CD14-positive monocyte (primary cell): ENCODE measurements around the gene SSPN. TPM values are rescaled to one million over a fixed set of nuclear protein-coding genes. Genes with fewer than 3 reads are reported as not detected.

Experiments
- DNase-seq, 3 donors: peaks; one replicate each; pipeline ENCODE4 v3.0.0-alpha.2; 2011 to 2022
- H2AFZ ChIP-seq: 2 replicates; pipeline ENCODE4 v1.6.0; 2012; ENCODE audit warnings: mild to moderate bottlenecking, low read depth, low read length, inconsistent platforms; ENCODE audit not compliant: insufficient read depth, poor library complexity, severe bottlenecking
- H3K27ac ChIP-seq, 2 donors: 1 replicate in 1 of 2; 2 replicates in 1 of 2; pipeline ENCODE4 v1.5.1; 2012 to 2013; ENCODE audit warnings: low read length in 2 of 2, control low read depth in 1 of 2, inconsistent platforms in 1 of 2, low read depth in 1 of 2, mild to moderate bottlenecking in 1 of 2
- H3K27me3 ChIP-seq, 2 donors: one replicate each; pipeline versions ENCODE4 v1.6.0 to v1.6.1; 2011 to 2013; ENCODE audit warnings: low read length in 2 of 2; ENCODE audit not compliant: control insufficient read depth in 2 of 2, insufficient read depth in 2 of 2
- H3K36me3 ChIP-seq, 2 donors: replicated peaks in 1 of 2; 1 replicate in 1 of 2; 2 replicates in 1 of 2; pipeline versions ENCODE4 v1.5.1 to v1.6.1; 2012 to 2013; ENCODE audit warnings: low read length in 2 of 2, control low read depth in 1 of 2, inconsistent platforms in 1 of 2, mild to moderate bottlenecking in 1 of 2; ENCODE audit not compliant: insufficient read depth in 2 of 2, control insufficient read depth in 1 of 2
- H3K4me1 ChIP-seq, 2 donors: 1 replicate in 1 of 2; 2 replicates in 1 of 2; pipeline versions ENCODE4 v1.5.1 to v1.6.1; 2012 to 2013; ENCODE audit warnings: low read length in 2 of 2, control low read depth in 1 of 2, inconsistent platforms in 1 of 2, mild to moderate bottlenecking in 1 of 2, moderate library complexity in 1 of 2; ENCODE audit not compliant: insufficient read depth in 2 of 2, control insufficient read depth in 1 of 2
- H3K4me2 ChIP-seq: replicated peaks from 2 replicates; pipeline ENCODE3; 2012; ENCODE audit warnings: low read length, moderate library complexity, mild to moderate bottlenecking; ENCODE audit not compliant: poor library complexity, severe bottlenecking; ENCODE audit errors: extremely low read depth
- H3K4me3 ChIP-seq, 3 experiments: fragments of 200-600 bp in 1 of 3; sonication (generic) in 1 of 3; replicated peaks in 1 of 3; 1 replicate in 2 of 3; 2 replicates in 1 of 3; pipeline ENCODE4 v1.5.1; 2011 to 2013; ENCODE audit warnings: low read length in 3 of 3, mild to moderate bottlenecking in 3 of 3, control low read depth in 2 of 3, low read depth in 2 of 3, inconsistent platforms in 1 of 3, moderate library complexity in 1 of 3
- H3K79me2 ChIP-seq: 2 replicates; pipeline ENCODE4 v1.6.0; 2012; ENCODE audit warnings: mild to moderate bottlenecking, control low read depth, inconsistent platforms, low read length, moderate library complexity; ENCODE audit not compliant: insufficient read depth
- H3K9ac ChIP-seq: 2 replicates; pipeline ENCODE4 v1.6.0; 2017; ENCODE audit warnings: low read length, mild to moderate bottlenecking; ENCODE audit not compliant: insufficient read depth, poor library complexity, severe bottlenecking
- H3K9me3 ChIP-seq, 2 donors: replicated peaks in 1 of 2; 1 replicate in 1 of 2; 2 replicates in 1 of 2; pipeline versions ENCODE4 v1.5.1 to v1.6.1; 2012 to 2013; ENCODE audit warnings: low read length in 2 of 2, control low read depth in 1 of 2; ENCODE audit not compliant: control insufficient read depth in 1 of 2, insufficient read depth in 1 of 2
- H4K20me1 ChIP-seq: 2 replicates; pipeline ENCODE4 v1.6.0; 2012; ENCODE audit warnings: mild to moderate bottlenecking, low read length, control low read depth, moderate library complexity; ENCODE audit not compliant: insufficient read depth
- H3K27ac Mint-ChIP-seq, 7 donors: one replicate each; pipeline ENCODE4 v1.8.0; 2020; ENCODE audit warnings: mild to moderate bottlenecking in 7 of 7, mixed read lengths in 7 of 7, moderate library complexity in 6 of 7, inconsistent platforms in 2 of 7
- H3K27me3 Mint-ChIP-seq, 3 donors: one replicate each; pipeline ENCODE4 v1.8.0; 2021 to 2022; ENCODE audit warnings: low read depth in 3 of 3, mild to moderate bottlenecking in 3 of 3, mixed read lengths in 3 of 3, moderate library complexity in 3 of 3, inconsistent platforms in 1 of 3
- H3K36me3 Mint-ChIP-seq, 2 donors: one replicate each; pipeline ENCODE4 v1.8.0; 2020; ENCODE audit warnings: mixed read lengths in 2 of 2, inconsistent platforms in 1 of 2, mild to moderate bottlenecking in 1 of 2
- H3K4me1 Mint-ChIP-seq: one replicate; pipeline ENCODE4 v1.8.0; 2020; ENCODE audit warnings: mild to moderate bottlenecking, mixed read lengths
- H3K4me3 Mint-ChIP-seq, 2 donors: one replicate each; pipeline ENCODE4 v1.8.0; 2020; ENCODE audit warnings: mild to moderate bottlenecking in 2 of 2, mixed read lengths in 2 of 2, moderate library complexity in 1 of 2
- H3K9me3 Mint-ChIP-seq, 7 donors: one replicate each; pipeline ENCODE4 v1.8.0; 2020 to 2022; ENCODE audit warnings: mixed read lengths in 7 of 7, mild to moderate bottlenecking in 6 of 7, moderate library complexity in 6 of 7, inconsistent platforms in 2 of 7
- CTCF ChIP-seq: fragments of 200-600 bp; IDR thresholded peaks from one replicate; pipeline ENCODE4 v1.8.0; 2022; ENCODE audit warnings: antibody characterized with exemption, mild to moderate bottlenecking
- WGBS: methylation state at CpG from one replicate; pipeline ENCODE4 v1.1.5; 2013; ENCODE audit warnings: missing lambda C conversion rate; ENCODE audit not compliant: insufficient coverage; 5-methylcytosine and 5-hydroxymethylcytosine counted together
- intact Hi-C, 2 donors: fragments of 100-400 bp; cut with micrococcal nuclease; formaldehyde crosslinking; loops; one replicate each; pipeline versions ENCODE4 v1.15.0 to v1.15.1; 2023
- polyA plus RNA-seq, 3 donors: library from polyadenylated mRNA; depleted of rRNA in 1 of 3; unstranded in 2 of 3; stranded (reverse) in 1 of 3; fragments of 300-500 nt in 2 of 3; fragments of >200 nt in 1 of 3; fragmentation: Illumina TruSeq in 2 of 3; gene quantifications; 1 replicate in 2 of 3; 2 replicates in 1 of 3; pipeline ENCODE4 v1.2.3, GENCODE V29; 2012 to 2021

Gene SSPN
- polyA plus RNA-seq, 3 donors = 0.15 TPM; not detected in 2

- Histone ChIP-seq H3K9ac (no peak overlapping the region), H3K27ac (no peak overlapping the region), H4K20me1 (no peaks in the 10 kb centered on the region), H3K27me3 (no peaks in the 10 kb centered on the region), H3K79me2 (no peaks in the 10 kb centered on the region), H3K4me3 (no peak overlapping the region), H3K9me3 (peaks cover 14 to 24% of the 10 kb centered on the region in 2 donors), H3K36me3 (no peaks in the 10 kb centered on the region), H3K4me2 (no peak overlapping the region), H2AFZ (no peak overlapping the region), H3K4me1 (peaks cover 0 to under 1% of the 10 kb centered on the region in 2 donors)
- no peak overlapping the region for H3K4me3 Mint-ChIP-seq
- peaks cover 0 to 2% (median 0%) of the 10 kb centered on the region in 3 donors for H3K27me3 Mint-ChIP-seq
- peaks cover 2% of the 10 kb centered on the region for H3K4me1 Mint-ChIP-seq
- no peak for TF ChIP-seq CTCF
- H3K9me3 Mint-ChIP-seq = peaks cover 12 to 29% (median 21%) of the 10 kb centered on the region in 7 donors
- H3K27ac Mint-ChIP-seq = no peak overlapping the region
- intact Hi-C loops = no loop called here
- no peaks in the 10 kb centered on the region for H3K36me3 Mint-ChIP-seq
- no peak for DNase-seq
- WGBS = no CpG with 5 or more reads among the region's 1 CpG
Measured at GRCh38 chr12:26252946-26253345, 57.6 kb downstream of the SSPN start.

DNA sequence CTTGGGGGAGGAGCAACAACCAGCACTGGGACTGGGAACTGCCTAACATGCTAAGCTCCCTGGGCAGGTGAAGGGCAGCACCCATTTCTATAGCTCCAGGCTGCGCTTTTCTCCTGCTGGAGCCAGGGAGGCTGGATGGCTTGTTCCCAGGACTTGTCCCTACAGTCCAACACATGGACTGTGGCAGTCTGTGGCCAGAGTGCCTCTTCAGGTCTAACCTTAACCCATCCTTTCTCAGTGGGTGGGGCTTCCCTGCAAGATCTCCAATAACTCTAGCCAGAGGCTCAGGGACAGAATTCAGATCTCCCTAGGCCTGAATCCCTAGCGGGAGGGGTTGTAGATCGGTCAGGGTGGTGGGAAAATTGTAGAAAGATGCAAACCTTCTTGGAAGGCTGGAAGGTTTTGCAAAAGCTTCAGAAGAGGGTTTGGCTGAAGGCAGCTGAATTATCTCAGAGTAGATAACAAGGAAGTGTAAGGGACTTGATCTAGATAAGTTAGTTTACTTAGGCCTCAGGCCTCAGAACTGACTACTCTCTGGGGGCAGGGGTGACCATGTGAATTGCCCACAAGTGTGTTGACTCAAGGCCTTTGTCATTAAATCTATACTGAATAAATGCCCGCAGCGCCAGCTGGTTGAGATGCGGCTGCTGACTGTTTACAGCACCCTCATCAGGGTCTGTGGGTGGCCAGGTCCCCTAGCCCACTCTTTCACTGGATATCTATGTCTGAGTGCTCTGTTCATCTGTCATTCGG is 60.7 kb downstream of the SSPN start:
- no peaks in the 10 kb centered on the region for H3K36me3 ChIP-seq
- H3K27me3 ChIP-seq = no peaks in the 10 kb centered on the region
- H3K27me3 Mint-ChIP-seq = peaks cover 0 to 2% (median 0%) of the 10 kb centered on the region in 3 donors
- no peak overlapping the region for H3K27ac Mint-ChIP-seq
- no peak overlapping the region for H3K27ac ChIP-seq
- peaks cover 2% of the 10 kb centered on the region for H3K4me1 Mint-ChIP-seq
- no peak overlapping the region for H3K9ac ChIP-seq
- H3K9me3 ChIP-seq = peaks cover 14 to 20% of the 10 kb centered on the region in 2 donors
- H3K9me3 Mint-ChIP-seq = peaks cover 13 to 33% (median 22%) of the 10 kb centered on the region in 7 donors
- H3K4me3 Mint-ChIP-seq = no peak overlapping the region
- H3K4me2 ChIP-seq = no peak overlapping the region
- no peak overlapping the region for H2AFZ ChIP-seq
- no peaks in the 10 kb centered on the region for H4K20me1 ChIP-seq
- TF ChIP-seq CTCF = no peak
- H3K4me1 ChIP-seq = no peaks in the 10 kb centered on the region
- no peaks in the 10 kb centered on the region for H3K79me2 ChIP-seq
- H3K36me3 Mint-ChIP-seq = no peaks in the 10 kb centered on the region
- intact Hi-C loops = no loop called here
- DNase-seq = no peak
- WGBS = 100% methylated on average over 3 of the region's 7 CpGs
- H3K4me3 ChIP-seq = no peak overlapping the region
